ENCODE data around the gene MATCAP1.

MATCAP1 gene

GRCh38 chr16:67196881-67197280 is 13.1 kb upstream of the MATCAP1 start:
- in situ Hi-C loops (cut with HindIII; ENCODE audit: low sequenced_read_pairs), result no loop called here
- no peak for DNase-seq (ENCODE audit: low read depth, low spot score)
- no peak for TF ChIP-seq CTCF (IDR thresholded peaks at IDR 0.05; ENCODE audit: low read depth, low read length)
- no peak overlapping the region for H3K4me3 ChIP-seq (ENCODE audit: low read depth, low read length)

- H3K4me3 ChIP-seq (ENCODE audit: low read depth, low read length), result no peak overlapping the region
- TF ChIP-seq CTCF (IDR thresholded peaks at IDR 0.05; ENCODE audit: low read depth, low read length), result no peak
- no peak for DNase-seq (ENCODE audit: low read depth, low spot score)
- in situ Hi-C loops (cut with HindIII; ENCODE audit: low sequenced_read_pairs), result no loop called here
These were observed 11.9 kb upstream of the MATCAP1 start for GRCh38 chr16:67195676-67196075.

- DNase-seq (ENCODE audit: low read depth, low spot score), result no peak
- no peak overlapping the region for H3K4me3 ChIP-seq (ENCODE audit: low read depth, low read length)
These were observed 10.5 kb upstream of the MATCAP1 start for GRCh38 chr16:67194260-67194659.

GRCh38 chr16:67193536-67193935 is 9.8 kb upstream of the MATCAP1 start:
- in situ Hi-C loops (cut with HindIII; ENCODE audit: low sequenced_read_pairs), result no loop called here
- H3K4me3 ChIP-seq (ENCODE audit: low read depth, low read length), result peak overlapping the region; percentile 89
- no peak for TF ChIP-seq CTCF (IDR thresholded peaks at IDR 0.05; ENCODE audit: low read depth, low read length)
- DNase-seq (ENCODE audit: low read depth, low spot score), result no peak

More at GRCh38 chr16:67194260-67194659, 10.5 kb upstream of the MATCAP1 start:
- TF ChIP-seq CTCF (IDR thresholded peaks at IDR 0.05; ENCODE audit: low read depth, low read length), result no peak
- in situ Hi-C loops (cut with HindIII; ENCODE audit: low sequenced_read_pairs), result no loop called here

GRCh38 chr16:67192781-67193361 is 9.1 kb upstream of the MATCAP1 start:
- in situ Hi-C loops (cut with HindIII; ENCODE audit: low sequenced_read_pairs), result no loop called here

GRCh38 chr16:67191995-67192681 is 8.4 kb upstream of the MATCAP1 start, which contains the start of gene E2F4:
E2F4 (plus strand) TSS chr16:67192155; CDS start chr16:67192228, 73 bp downstream.
- peak within 1 kb of the TSS; percentile 89 for H3K4me3 ChIP-seq (ENCODE audit: low read depth, low read length)
- peak; percentile 90 for DNase-seq (ENCODE audit: low read depth, low spot score)
- TF ChIP-seq CTCF (IDR thresholded peaks at IDR 0.05; ENCODE audit: low read depth, low read length), result no peak
- in situ Hi-C loops (cut with HindIII; ENCODE audit: low sequenced_read_pairs), result no loop called here

More at GRCh38 chr16:67192781-67193361, 9.1 kb upstream of the MATCAP1 start:
- peak overlapping the region; percentile 89 for H3K4me3 ChIP-seq (ENCODE audit: low read depth, low read length)
- TF ChIP-seq CTCF (IDR thresholded peaks at IDR 0.05; ENCODE audit: low read depth, low read length), result no peak
- DNase-seq (ENCODE audit: low read depth, low spot score), result no peak
